Measurements from ENCODE around the gene NOX5. TPM values are rescaled to one million over a fixed set of nuclear protein-coding genes. Genes with fewer than 3 reads are reported as not detected.

Gene NOX5
- total RNA-seq, 1 donor from 2014 or later = not detected

- Mint-ChIP-seq H3K4me1 (ENCODE audit: low read depth) (no peaks in the 10 kb centered on the region), H3K27me3 (ENCODE audit: low read depth) (no peaks in the 10 kb centered on the region), H3K9me3 (peaks cover 10% of the 10 kb centered on the region), H3K4me3 (ENCODE audit: low read depth) (no peak overlapping the region), H3K27ac (no peak overlapping the region), H3K36me3 (ENCODE audit: low read depth) (no peaks in the 10 kb centered on the region)
- DNase-seq (ENCODE audit: low spot score) = no peak
- intact Hi-C loops (cut with micrococcal nuclease) = no loop called here
Measured at GRCh38 chr15:69013726-69014406, 629 bp upstream of the NOX5 start.

GRCh38 chr15:69015591-69015990 is 1.1 kb downstream of the NOX5 start:
- no peaks in the 10 kb centered on the region for H3K36me3 Mint-ChIP-seq (ENCODE audit: low read depth)
- no peak overlapping the region for H3K4me3 Mint-ChIP-seq (ENCODE audit: low read depth)
- no peak for DNase-seq (ENCODE audit: low spot score)
- intact Hi-C loops (cut with micrococcal nuclease) = no loop called here
- H3K9me3 Mint-ChIP-seq = no peaks in the 10 kb centered on the region
- H3K27me3 Mint-ChIP-seq (ENCODE audit: low read depth) = no peaks in the 10 kb centered on the region
- H3K4me1 Mint-ChIP-seq (ENCODE audit: low read depth) = no peaks in the 10 kb centered on the region
- no peak overlapping the region for H3K27ac Mint-ChIP-seq

- no peaks in the 10 kb centered on the region for H3K36me3 Mint-ChIP-seq (ENCODE audit: low read depth)
- H3K4me3 Mint-ChIP-seq (ENCODE audit: low read depth) = no peak overlapping the region
- H3K9me3 Mint-ChIP-seq = no peaks in the 10 kb centered on the region
- H3K27me3 Mint-ChIP-seq (ENCODE audit: low read depth) = no peaks in the 10 kb centered on the region
- H3K27ac Mint-ChIP-seq = no peak overlapping the region
- DNase-seq (ENCODE audit: low spot score) = no peak
- no peaks in the 10 kb centered on the region for H3K4me1 Mint-ChIP-seq (ENCODE audit: low read depth)
- intact Hi-C loops (cut with micrococcal nuclease) = no loop called here
Measured at GRCh38 chr15:69016021-69016595, 1.6 kb downstream of the NOX5 start.

- intact Hi-C loops (cut with micrococcal nuclease) = no loop called here
- Mint-ChIP-seq H3K4me1 (ENCODE audit: low read depth) (no peaks in the 10 kb centered on the region), H3K36me3 (ENCODE audit: low read depth) (no peaks in the 10 kb centered on the region), H3K27me3 (ENCODE audit: low read depth) (peaks cover 10% of the 10 kb centered on the region), H3K4me3 (ENCODE audit: low read depth) (no peak overlapping the region), H3K27ac (no peak overlapping the region), H3K9me3 (no peaks in the 10 kb centered on the region)
- no peak for DNase-seq (ENCODE audit: low spot score)
Measured at GRCh38 chr15:69017978-69018377, 3.5 kb downstream of the NOX5 start.

GRCh38 chr15:69018951-69019350 is 4.5 kb downstream of the NOX5 start:
- H3K4me3 Mint-ChIP-seq (ENCODE audit: low read depth) = no peak overlapping the region
- no peak overlapping the region for H3K27ac Mint-ChIP-seq
- H3K27me3 Mint-ChIP-seq (ENCODE audit: low read depth) = peaks cover 11% of the 10 kb centered on the region
- DNase-seq (ENCODE audit: low spot score) = no peak
- intact Hi-C loops (cut with micrococcal nuclease) = no loop called here
- no peaks in the 10 kb centered on the region for H3K36me3 Mint-ChIP-seq (ENCODE audit: low read depth)
- H3K4me1 Mint-ChIP-seq (ENCODE audit: low read depth) = no peaks in the 10 kb centered on the region
- no peaks in the 10 kb centered on the region for H3K9me3 Mint-ChIP-seq

GRCh38 chr15:69021895-69022294 is 7.4 kb downstream of the NOX5 start:
- Mint-ChIP-seq H3K27ac (no peak overlapping the region), H3K9me3 (no peaks in the 10 kb centered on the region), H3K36me3 (ENCODE audit: low read depth) (no peaks in the 10 kb centered on the region), H3K4me3 (ENCODE audit: low read depth) (no peak overlapping the region), H3K27me3 (ENCODE audit: low read depth) (peaks cover 19% of the 10 kb centered on the region), H3K4me1 (ENCODE audit: low read depth) (no peaks in the 10 kb centered on the region)
- intact Hi-C loops (cut with micrococcal nuclease) = no loop called here
- DNase-seq (ENCODE audit: low spot score) = no peak

GRCh38 chr15:69025320-69025719 is 10.8 kb downstream of the NOX5 start:
- intact Hi-C loops (cut with micrococcal nuclease) = no loop called here
- H3K27ac Mint-ChIP-seq = no peak overlapping the region
- no peaks in the 10 kb centered on the region for H3K9me3 Mint-ChIP-seq
- H3K36me3 Mint-ChIP-seq (ENCODE audit: low read depth) = no peaks in the 10 kb centered on the region
- no peak for DNase-seq (ENCODE audit: low spot score)
- no peak overlapping the region for H3K4me3 Mint-ChIP-seq (ENCODE audit: low read depth)
- peaks cover 23% of the 10 kb centered on the region for H3K27me3 Mint-ChIP-seq (ENCODE audit: low read depth)
- H3K4me1 Mint-ChIP-seq (ENCODE audit: low read depth) = no peaks in the 10 kb centered on the region

- no peaks in the 10 kb centered on the region for H3K4me1 Mint-ChIP-seq (ENCODE audit: low read depth)
- H3K27ac Mint-ChIP-seq = no peak overlapping the region
- H3K9me3 Mint-ChIP-seq = no peaks in the 10 kb centered on the region
- H3K4me3 Mint-ChIP-seq (ENCODE audit: low read depth) = no peak overlapping the region
- intact Hi-C loops (cut with micrococcal nuclease) = no loop called here
- DNase-seq (ENCODE audit: low spot score) = no peak
- no peaks in the 10 kb centered on the region for H3K36me3 Mint-ChIP-seq (ENCODE audit: low read depth)
- peaks cover 27% of the 10 kb centered on the region for H3K27me3 Mint-ChIP-seq (ENCODE audit: low read depth)
Measured at GRCh38 chr15:69026355-69026754, 11.9 kb downstream of the NOX5 start.

- H3K27ac Mint-ChIP-seq = no peak overlapping the region
- intact Hi-C loops (cut with micrococcal nuclease) = no loop called here
- peaks cover 23% of the 10 kb centered on the region for H3K27me3 Mint-ChIP-seq (ENCODE audit: low read depth)
- no peak overlapping the region for H3K4me3 Mint-ChIP-seq (ENCODE audit: low read depth)
- no peaks in the 10 kb centered on the region for H3K36me3 Mint-ChIP-seq (ENCODE audit: low read depth)
- peaks cover 4% of the 10 kb centered on the region for H3K4me1 Mint-ChIP-seq (ENCODE audit: low read depth)
- no peak for DNase-seq (ENCODE audit: low spot score)
- H3K9me3 Mint-ChIP-seq = no peaks in the 10 kb centered on the region
Measured at GRCh38 chr15:69027976-69028518, 13.6 kb downstream of the NOX5 start.

GRCh38 chr15:69031013-69032001 is 16.8 kb downstream of the NOX5 start:
- Mint-ChIP-seq H3K36me3 (ENCODE audit: low read depth) (no peaks in the 10 kb centered on the region), H3K27ac (no peak overlapping the region), H3K4me1 (ENCODE audit: low read depth) (peaks cover 10% of the 10 kb centered on the region), H3K9me3 (no peaks in the 10 kb centered on the region), H3K4me3 (ENCODE audit: low read depth) (peak overlapping the region; percentile 50), H3K27me3 (ENCODE audit: low read depth) (peaks cover 14% of the 10 kb centered on the region)
- DNase-seq (ENCODE audit: low spot score) = peak; percentile 14
- intact Hi-C loops (cut with micrococcal nuclease) = no loop called here

- no peak for DNase-seq (ENCODE audit: low spot score)
- Mint-ChIP-seq H3K27ac (no peak overlapping the region), H3K4me3 (ENCODE audit: low read depth) (peak overlapping the region; percentile 50), H3K9me3 (no peaks in the 10 kb centered on the region), H3K27me3 (ENCODE audit: low read depth) (peaks cover 14% of the 10 kb centered on the region), H3K36me3 (ENCODE audit: low read depth) (no peaks in the 10 kb centered on the region), H3K4me1 (ENCODE audit: low read depth) (peaks cover 10% of the 10 kb centered on the region)
- intact Hi-C loops (cut with micrococcal nuclease) = no loop called here
Measured at GRCh38 chr15:69032031-69032430, 17.5 kb downstream of the NOX5 start.

GRCh38 chr15:69032703-69033373 is 18.3 kb downstream of the NOX5 start:
- peaks cover 10% of the 10 kb centered on the region for H3K4me1 Mint-ChIP-seq (ENCODE audit: low read depth)
- intact Hi-C loops (cut with micrococcal nuclease) = no loop called here
- no peak for DNase-seq (ENCODE audit: low spot score)

More at GRCh38 chr15:69032703-69033373, 18.3 kb downstream of the NOX5 start:
- Mint-ChIP-seq H3K36me3 (ENCODE audit: low read depth) (no peaks in the 10 kb centered on the region), H3K9me3 (no peaks in the 10 kb centered on the region), H3K27ac (no peak overlapping the region), H3K27me3 (ENCODE audit: low read depth) (peaks cover 14% of the 10 kb centered on the region), H3K4me3 (ENCODE audit: low read depth) (no peak overlapping the region)
